HFFc6 (cell line): ENCODE results near the gene MAP1A. TPM values are rescaled to one million over a fixed set of nuclear protein-coding genes. Genes with fewer than 3 reads are reported as not detected.
A peak's percentile ranks its signal among the peaks of the same experiment; 100 is the strongest.

Source experiments
- DNase-seq: peaks from one replicate; pipeline ENCODE4 v3.0.0-alpha.2; 2018
- H3K27ac Mint-ChIP-seq: 2 replicates; pipeline ENCODE4 v1.8.0; 2020; ENCODE audit warnings: mild to moderate bottlenecking, mixed read lengths
- H3K27me3 Mint-ChIP-seq: 2 replicates; pipeline ENCODE4 v1.8.0; 2021; ENCODE audit warnings: mild to moderate bottlenecking, moderate library complexity, mixed read lengths; ENCODE audit not compliant: insufficient read depth
- H3K36me3 Mint-ChIP-seq: 2 replicates; pipeline ENCODE4 v1.8.0; 2021; ENCODE audit warnings: low read depth, mixed read lengths
- H3K4me1 Mint-ChIP-seq: 2 replicates; pipeline ENCODE4 v1.8.0; 2020; ENCODE audit warnings: low read depth, mixed read lengths
- H3K4me3 Mint-ChIP-seq: 2 replicates; pipeline ENCODE4 v1.8.0; 2020; ENCODE audit warnings: mild to moderate bottlenecking, moderate library complexity, mixed read lengths
- H3K9me3 Mint-ChIP-seq: 2 replicates; pipeline ENCODE4 v1.8.0; 2020; ENCODE audit warnings: mild to moderate bottlenecking, mixed read lengths
- total RNA-seq, 6 experiments: library from RNA; stranded (reverse); fragmentation: NEBNext Ultra II Directional; extraction: Animal tissue kit (Norgen Biotek cat#: 25700); gene quantifications; 2 replicates in 1 of 6; 3 replicates in 5 of 6; pipeline ENCODE4 v1.2.3, GENCODE V29; 2021
- TF ChIP-seq, protein P1 (sequence below): fragments of 200-600 bp; sonication (generic); IDR thresholded peaks from 2 replicates; pipeline ENCODE4 v1.5.0; 2021; ENCODE audit warnings: antibody characterized with exemption, mild to moderate bottlenecking

Gene MAP1A
- total RNA-seq, 6 experiments from 2014 or later = 136 to 174 (median 169) TPM

DNA sequence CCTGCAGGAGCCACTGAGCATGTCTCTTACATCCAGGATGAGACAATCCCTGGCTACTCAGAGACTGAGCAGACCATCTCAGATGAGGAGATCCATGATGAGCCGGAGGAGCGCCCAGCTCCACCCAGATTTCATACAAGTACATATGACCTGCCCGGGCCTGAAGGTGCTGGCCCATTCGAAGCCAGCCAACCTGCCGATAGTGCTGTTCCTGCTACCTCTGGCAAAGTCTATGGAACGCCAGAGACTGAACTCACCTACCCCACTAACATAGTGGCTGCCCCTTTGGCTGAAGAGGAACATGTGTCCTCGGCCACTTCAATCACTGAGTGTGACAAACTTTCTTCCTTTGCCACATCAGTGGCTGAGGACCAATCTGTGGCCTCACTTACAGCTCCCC, 6.2 kb downstream of the MAP1A start:
- H3K4me3 Mint-ChIP-seq = no peak overlapping the region
- no peak overlapping the region for H3K27ac Mint-ChIP-seq
- peaks cover 41% of the 10 kb centered on the region for H3K4me1 Mint-ChIP-seq
- TF ChIP-seq, protein P1, sequence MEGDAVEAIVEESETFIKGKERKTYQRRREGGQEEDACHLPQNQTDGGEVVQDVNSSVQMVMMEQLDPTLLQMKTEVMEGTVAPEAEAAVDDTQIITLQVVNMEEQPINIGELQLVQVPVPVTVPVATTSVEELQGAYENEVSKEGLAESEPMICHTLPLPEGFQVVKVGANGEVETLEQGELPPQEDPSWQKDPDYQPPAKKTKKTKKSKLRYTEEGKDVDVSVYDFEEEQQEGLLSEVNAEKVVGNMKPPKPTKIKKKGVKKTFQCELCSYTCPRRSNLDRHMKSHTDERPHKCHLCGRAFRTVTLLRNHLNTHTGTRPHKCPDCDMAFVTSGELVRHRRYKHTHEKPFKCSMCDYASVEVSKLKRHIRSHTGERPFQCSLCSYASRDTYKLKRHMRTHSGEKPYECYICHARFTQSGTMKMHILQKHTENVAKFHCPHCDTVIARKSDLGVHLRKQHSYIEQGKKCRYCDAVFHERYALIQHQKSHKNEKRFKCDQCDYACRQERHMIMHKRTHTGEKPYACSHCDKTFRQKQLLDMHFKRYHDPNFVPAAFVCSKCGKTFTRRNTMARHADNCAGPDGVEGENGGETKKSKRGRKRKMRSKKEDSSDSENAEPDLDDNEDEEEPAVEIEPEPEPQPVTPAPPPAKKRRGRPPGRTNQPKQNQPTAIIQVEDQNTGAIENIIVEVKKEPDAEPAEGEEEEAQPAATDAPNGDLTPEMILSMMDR = no peak
- peaks cover 50% of the 10 kb centered on the region for H3K36me3 Mint-ChIP-seq
- no peaks in the 10 kb centered on the region for H3K27me3 Mint-ChIP-seq
- DNase-seq = no peak
- no peaks in the 10 kb centered on the region for H3K9me3 Mint-ChIP-seq

DNA sequence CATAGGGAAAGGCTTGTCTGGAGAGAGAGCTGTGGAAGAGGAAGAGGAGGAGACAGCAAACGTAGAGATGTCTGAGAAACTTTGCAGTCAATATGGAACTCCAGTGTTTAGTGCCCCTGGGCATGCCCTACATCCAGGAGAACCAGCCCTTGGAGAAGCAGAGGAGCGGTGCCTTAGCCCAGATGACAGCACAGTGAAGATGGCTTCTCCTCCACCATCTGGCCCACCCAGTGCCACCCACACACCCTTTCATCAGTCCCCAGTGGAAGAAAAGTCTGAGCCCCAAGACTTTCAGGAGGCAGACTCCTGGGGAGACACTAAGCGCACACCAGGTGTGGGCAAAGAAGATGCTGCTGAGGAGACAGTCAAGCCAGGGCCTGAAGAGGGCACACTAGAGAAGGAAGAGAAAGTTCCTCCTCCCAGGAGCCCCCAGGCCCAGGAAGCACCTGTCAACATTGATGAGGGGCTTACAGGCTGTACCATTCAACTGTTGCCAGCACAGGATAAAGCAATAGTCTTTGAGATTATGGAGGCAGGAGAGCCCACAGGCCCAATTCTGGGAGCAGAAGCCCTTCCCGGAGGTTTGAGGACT, 6.9 kb downstream of the MAP1A start:
- no peaks in the 10 kb centered on the region for H3K9me3 Mint-ChIP-seq
- no peak overlapping the region for H3K27ac Mint-ChIP-seq
- no peaks in the 10 kb centered on the region; the same call in 1 of the 2 replicates for H3K27me3 Mint-ChIP-seq
- TF ChIP-seq, protein P1 = no peak
- peaks cover 36% of the 10 kb centered on the region for H3K4me1 Mint-ChIP-seq
- H3K36me3 Mint-ChIP-seq = peaks cover 51% of the 10 kb centered on the region
- no peak overlapping the region for H3K4me3 Mint-ChIP-seq
- no peak for DNase-seq

DNA sequence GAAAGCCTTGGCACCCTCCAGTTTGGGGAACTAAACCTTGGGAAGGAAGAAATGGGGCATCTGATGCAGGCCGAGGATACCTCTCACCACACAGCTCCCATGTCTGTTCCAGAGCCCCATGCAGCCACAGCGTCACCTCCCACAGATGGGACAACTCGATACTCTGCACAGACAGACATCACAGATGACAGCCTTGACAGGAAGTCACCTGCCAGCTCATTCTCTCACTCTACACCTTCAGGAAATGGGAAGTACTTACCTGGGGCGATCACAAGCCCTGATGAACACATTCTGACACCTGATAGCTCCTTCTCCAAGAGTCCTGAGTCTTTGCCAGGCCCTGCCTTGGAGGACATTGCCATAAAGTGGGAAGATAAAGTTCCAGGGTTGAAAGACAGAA, 7.7 kb downstream of the MAP1A start:
- no peaks in the 10 kb centered on the region; the same call in 1 of the 2 replicates for H3K27me3 Mint-ChIP-seq
- peaks cover 36% of the 10 kb centered on the region for H3K4me1 Mint-ChIP-seq
- no peak for DNase-seq
- H3K4me3 Mint-ChIP-seq = no peak overlapping the region
- peaks cover 59% of the 10 kb centered on the region for H3K36me3 Mint-ChIP-seq
- TF ChIP-seq, protein P1 = no peak
- no peak overlapping the region for H3K27ac Mint-ChIP-seq
- H3K9me3 Mint-ChIP-seq = no peaks in the 10 kb centered on the region

DNA sequence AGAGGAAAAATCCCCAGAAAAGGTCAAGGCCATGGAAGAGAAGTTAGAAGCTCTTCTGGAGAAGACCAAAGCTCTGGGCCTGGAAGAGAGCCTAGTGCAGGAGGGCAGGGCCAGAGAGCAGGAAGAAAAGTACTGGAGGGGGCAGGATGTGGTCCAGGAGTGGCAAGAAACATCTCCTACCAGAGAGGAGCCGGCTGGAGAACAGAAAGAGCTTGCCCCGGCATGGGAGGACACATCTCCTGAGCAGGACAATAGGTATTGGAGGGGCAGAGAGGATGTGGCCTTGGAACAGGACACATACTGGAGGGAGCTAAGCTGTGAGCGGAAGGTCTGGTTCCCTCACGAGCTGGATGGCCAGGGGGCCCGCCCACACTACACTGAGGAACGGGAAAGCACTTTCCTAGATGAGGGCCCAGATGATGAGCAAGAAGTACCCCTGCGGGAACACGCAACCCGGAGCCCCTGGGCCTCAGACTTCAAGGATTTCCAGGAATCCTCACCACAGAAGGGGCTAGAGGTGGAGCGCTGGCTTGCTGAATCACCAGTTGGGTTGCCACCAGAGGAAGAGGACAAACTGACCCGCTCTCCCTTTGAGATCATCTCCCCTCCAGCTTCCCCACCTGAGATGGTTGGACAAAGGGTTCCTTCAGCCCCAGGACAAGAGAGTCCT, 9.0 kb downstream of the MAP1A start:
- no peaks in the 10 kb centered on the region; the same call in 1 of the 2 replicates for H3K27me3 Mint-ChIP-seq
- H3K9me3 Mint-ChIP-seq = no peaks in the 10 kb centered on the region
- TF ChIP-seq, protein P1 = no peak
- DNase-seq = no peak
- peaks cover 59% of the 10 kb centered on the region for H3K36me3 Mint-ChIP-seq
- H3K4me3 Mint-ChIP-seq = no peak overlapping the region
- peaks cover 47% of the 10 kb centered on the region for H3K4me1 Mint-ChIP-seq
- H3K27ac Mint-ChIP-seq = no peak overlapping the region

DNA sequence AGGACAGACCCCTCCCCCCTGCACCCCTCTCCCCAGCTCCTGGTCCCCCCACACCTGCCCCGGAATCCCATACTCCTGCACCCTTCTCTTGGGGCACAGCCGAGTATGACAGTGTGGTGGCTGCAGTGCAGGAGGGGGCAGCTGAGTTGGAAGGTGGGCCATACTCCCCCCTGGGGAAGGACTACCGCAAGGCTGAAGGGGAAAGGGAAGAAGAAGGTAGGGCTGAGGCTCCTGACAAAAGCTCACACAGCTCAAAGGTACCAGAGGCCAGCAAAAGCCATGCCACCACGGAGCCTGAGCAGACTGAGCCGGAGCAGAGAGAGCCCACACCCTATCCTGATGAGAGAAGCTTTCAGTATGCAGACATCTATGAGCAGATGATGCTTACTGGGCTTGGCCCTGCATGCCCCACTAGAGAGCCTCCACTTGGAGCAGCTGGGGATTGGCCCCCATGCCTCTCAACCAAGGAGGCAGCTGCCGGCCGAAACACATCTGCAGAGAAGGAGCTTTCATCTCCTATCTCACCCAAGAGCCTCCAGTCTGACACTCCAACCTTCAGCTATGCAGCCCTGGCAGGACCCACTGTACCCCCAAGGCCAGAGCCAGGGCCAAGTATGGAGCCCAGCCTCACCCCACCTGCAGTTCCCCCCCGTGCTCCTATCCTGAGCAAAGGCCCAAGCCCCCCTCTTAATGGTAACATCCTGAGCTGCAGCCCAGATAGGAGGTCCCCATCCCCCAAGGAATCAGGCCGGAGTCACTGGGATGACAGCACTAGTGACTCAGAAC, 9.8 kb downstream of the MAP1A start:
- H3K4me1 Mint-ChIP-seq = peaks cover 53% of the 10 kb centered on the region
- H3K27me3 Mint-ChIP-seq = peaks cover 2% of the 10 kb centered on the region
- TF ChIP-seq, protein P1 = no peak
- no peaks in the 10 kb centered on the region for H3K9me3 Mint-ChIP-seq
- H3K27ac Mint-ChIP-seq = 0 out of 2 replicates have a peak overlapping the region, but pooled peaks have one; percentile 13
- no peak overlapping the region for H3K4me3 Mint-ChIP-seq
- H3K36me3 Mint-ChIP-seq = peaks cover 51% of the 10 kb centered on the region
- DNase-seq = no peak
